HEK293T (cell line): ENCODE measurements around the gene TNFRSF8.

Experiments
- CTCF ChIA-PET: fragments of 350-600 bp; formaldehyde crosslinking; extraction: SDS; loops from one replicate; lab custom pipeline; 2021; ENCODE audit warnings: antibody characterized with exemption, inconsistent platforms; lab: Yijun Ruan, JAX
- POLR2A ChIA-PET: fragments of 350-600 bp; formaldehyde crosslinking; extraction: SDS; loops from one replicate; lab custom pipeline; 2020; ENCODE audit warnings: antibody characterized with exemption, inconsistent platforms; lab: Yijun Ruan, JAX
- DNase-seq: peaks from one replicate; pipeline ENCODE4 v3.0.0; 2012; ENCODE audit warnings: mixed read lengths; ENCODE audit errors: extremely low spot score
- ARNT ChIP-seq: fragments of 450-650 bp; IDR thresholded peaks from 2 replicates; pipeline ENCODE4 v1.6.1; 2017; ENCODE audit warnings: mild to moderate bottlenecking
- BHLHE40 ChIP-seq: fragments of 450-650 bp; IDR thresholded peaks from 2 replicates; pipeline ENCODE4 v1.6.1; 2016; ENCODE audit warnings: mild to moderate bottlenecking, moderate library complexity, borderline replicate concordance
- CTBP1 ChIP-seq: fragments of 450-650 bp; IDR thresholded peaks from 2 replicates; pipeline ENCODE4 v1.6.1; 2016; ENCODE audit warnings: borderline replicate concordance
- ELF4 ChIP-seq: fragments of 450-650 bp; IDR thresholded peaks from 2 replicates; pipeline ENCODE4 v1.6.1; 2017; ENCODE audit warnings: antibody characterized with exemption
- FOXA1 ChIP-seq: fragments of 450-650 bp; IDR thresholded peaks from 2 replicates; pipeline ENCODE4 v1.6.1; 2016; ENCODE audit warnings: mild to moderate bottlenecking
- FOXK2 ChIP-seq: fragments of 450-650 bp; IDR thresholded peaks from 2 replicates; pipeline ENCODE4 v1.6.1; 2016; ENCODE audit warnings: mild to moderate bottlenecking
- FOXM1 ChIP-seq: fragments of 450-650 bp; IDR thresholded peaks from 2 replicates; pipeline ENCODE4 v1.6.1; 2017; ENCODE audit warnings: mild to moderate bottlenecking, borderline replicate concordance
- HDGF ChIP-seq: fragments of 450-650 bp; IDR thresholded peaks from 2 replicates; pipeline ENCODE4 v1.6.1; 2017; ENCODE audit warnings: antibody characterized with exemption, borderline replicate concordance
- L3MBTL2 ChIP-seq: fragments of 450-650 bp; conservative IDR thresholded peaks from 2 replicates; pipeline ENCODE4 v1.6.1; 2016; ENCODE audit warnings: mild to moderate bottlenecking
- LEF1 ChIP-seq: fragments of 450-650 bp; IDR thresholded peaks from 2 replicates; pipeline ENCODE4 v1.6.1; 2017; ENCODE audit warnings: mild to moderate bottlenecking, borderline replicate concordance
- NFRKB ChIP-seq: fragments of 450-650 bp; IDR thresholded peaks from 2 replicates; pipeline ENCODE4 v1.6.1; 2016; ENCODE audit warnings: mild to moderate bottlenecking, moderate library complexity
- PKNOX1 ChIP-seq: fragments of 450-650 bp; IDR thresholded peaks from 2 replicates; pipeline ENCODE4 v1.6.1; 2016
- SP1 ChIP-seq: fragments of 450-650 bp; IDR thresholded peaks from 2 replicates; pipeline ENCODE4 v1.6.1; 2017
- SUZ12 ChIP-seq: fragments of 450-650 bp; IDR thresholded peaks from 2 replicates; pipeline ENCODE4 v1.6.1; 2016; ENCODE audit warnings: mild to moderate bottlenecking
- TARDBP ChIP-seq: fragments of 450-650 bp; IDR thresholded peaks from 2 replicates; pipeline ENCODE4 v1.6.1; 2016
- ZNF384 ChIP-seq: fragments of 450-650 bp; IDR thresholded peaks from 2 replicates; pipeline ENCODE4 v1.6.1; 2016

TNFRSF8 gene

GRCh38 chr1:12182410-12182984, 119.4 kb downstream of the TNFRSF8 start:
- POLR2A ChIA-PET, result no interaction called here
- DNase-seq, result no peak
- CTCF ChIA-PET, result interaction anchor here (4.6 kb wide), 1 partner anchor 57 kb away, joined by 19 read pairs; no protein-coding TSS in a partner anchor
- TF ChIP-seq FOXM1, result no peak
- TF ChIP-seq FOXA1, result no peak
- TF ChIP-seq L3MBTL2, result no peak
- TF ChIP-seq ELF4, result no peak
- no peak for TF ChIP-seq TARDBP
- TF ChIP-seq NFRKB, result no peak
- TF ChIP-seq LEF1, result no peak
- TF ChIP-seq BHLHE40, result no peak
- no peak for TF ChIP-seq SUZ12
- no peak for TF ChIP-seq FOXK2
- no peak for TF ChIP-seq PKNOX1
- TF ChIP-seq ZNF384, result no peak
- no peak for TF ChIP-seq HDGF
- TF ChIP-seq ARNT, result no peak
- TF ChIP-seq SP1, result no peak
- no peak for TF ChIP-seq CTBP1

- ChIA-PET POLR2A (no interaction called here), CTCF (interaction anchor here (4.6 kb wide), 1 partner anchor 58 kb away, joined by 19 read pairs; no protein-coding TSS in a partner anchor)
- DNase-seq, result no peak
- TF ChIP-seq FOXA1 (no peak), SUZ12 (no peak), LEF1 (no peak), ZNF384 (no peak), L3MBTL2 (no peak), TARDBP (no peak), NFRKB (no peak), ARNT (no peak), FOXM1 (no peak), SP1 (no peak), ELF4 (no peak), PKNOX1 (no peak)
Observed at GRCh38 chr1:12183095-12183794, 120.1 kb downstream of the TNFRSF8 start.

GRCh38 chr1:12184008-12184681, 121.0 kb downstream of the TNFRSF8 start:
- CTCF ChIA-PET, result interaction anchor here (1.4 to 4.6 kb wide), 2 partner anchors 59 to 60 kb away, joined by 7 to 19 read pairs; no protein-coding TSS in a partner anchor
- POLR2A ChIA-PET, result no interaction called here
- no peak for DNase-seq
- TF ChIP-seq PKNOX1 (no peak), LEF1 (no peak), NFRKB (no peak), SP1 (no peak), HDGF (no peak), BHLHE40 (no peak)

GRCh38 chr1:12185036-12185917, 122.2 kb downstream of the TNFRSF8 start:
- ChIA-PET CTCF (interaction anchor here (1.4 kb wide), 1 partner anchor 61 kb away, joined by 7 read pairs; no protein-coding TSS in a partner anchor), POLR2A (no interaction called here)
- TF ChIP-seq TARDBP (no peak), HDGF (no peak)
- no peak for DNase-seq

GRCh38 chr1:12185918-12186678, 123.0 kb downstream of the TNFRSF8 start:
- TF ChIP-seq LEF1 (no peak), HDGF (no peak), SUZ12 (no peak), NFRKB (no peak), FOXM1 (no peak), ZNF384 (no peak), BHLHE40 (no peak), ARNT (no peak), SP1 (no peak)
- CTCF ChIA-PET, result interaction anchor here (1.4 kb wide), 1 partner anchor 62 kb away, joined by 7 read pairs; no protein-coding TSS in a partner anchor
- no peak for DNase-seq
- POLR2A ChIA-PET, result no interaction called here
